Left colon (tissue), 2 donors: Measurements from ENCODE around the gene LRMDA. TPM values are rescaled to one million over a fixed set of nuclear protein-coding genes. Genes with fewer than 3 reads are reported as not detected.

Experiments used
- ATAC-seq: fragments of 200-7000 bp; cut with Tn5 transposase; one replicate; pipeline ENCODE4 v1.9.1; 2020; ENCODE audit warnings: mild to moderate bottlenecking, moderate library complexity
- DNase-seq, 2 donors: peaks; one replicate each; pipeline ENCODE4 v3.0.0-alpha.2; 2020
- intact Hi-C, 2 donors: fragments of 100-400 bp; cut with DNase I in 1 of 2; cut with micrococcal nuclease in 1 of 2; formaldehyde crosslinking; loops; one replicate each; pipeline versions ENCODE4 v1.11.2 to v1.14.0; 2022; cut with DNase I, micrococcal nuclease
- total RNA-seq, 2 donors: library from RNA; stranded (reverse); fragmentation: NEBNext Ultra II Directional; extraction: Animal tissue kit (Norgen Biotek cat#: 25700); gene quantifications; one replicate each; pipeline ENCODE4 v1.2.1, GENCODE V29; 2021
- donor health status: DM: no; HTN: no; CAD: no.
- donor health status: DM: yes; HTN: yes; CAD: no.

Gene LRMDA
- total RNA-seq, 2 donors from 2014 or later: 8.1 to 10.6 TPM

DNA sequence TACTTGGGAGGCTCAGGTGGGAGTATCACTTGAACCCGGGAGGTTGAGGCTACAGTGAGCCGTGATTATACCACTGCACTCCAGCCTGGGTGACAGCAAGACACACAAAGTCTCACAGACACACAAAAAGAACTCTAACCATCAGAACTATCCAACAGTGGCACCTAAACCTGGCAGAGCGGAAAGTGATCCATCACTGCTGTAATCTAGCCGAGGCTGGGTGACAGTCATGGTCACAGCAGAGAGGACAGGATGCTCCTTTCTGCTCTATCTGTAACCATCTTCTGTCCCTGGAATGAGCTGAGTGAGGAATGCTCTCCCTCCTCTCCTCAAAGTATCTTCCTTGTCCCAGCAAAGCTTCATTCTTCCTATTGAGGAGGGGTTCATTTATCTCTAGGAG lies 656.6 kb downstream of the LRMDA start:
- intact Hi-C loops: no loop called here
- ATAC-seq (no peak), DNase-seq (no peak)

DNA sequence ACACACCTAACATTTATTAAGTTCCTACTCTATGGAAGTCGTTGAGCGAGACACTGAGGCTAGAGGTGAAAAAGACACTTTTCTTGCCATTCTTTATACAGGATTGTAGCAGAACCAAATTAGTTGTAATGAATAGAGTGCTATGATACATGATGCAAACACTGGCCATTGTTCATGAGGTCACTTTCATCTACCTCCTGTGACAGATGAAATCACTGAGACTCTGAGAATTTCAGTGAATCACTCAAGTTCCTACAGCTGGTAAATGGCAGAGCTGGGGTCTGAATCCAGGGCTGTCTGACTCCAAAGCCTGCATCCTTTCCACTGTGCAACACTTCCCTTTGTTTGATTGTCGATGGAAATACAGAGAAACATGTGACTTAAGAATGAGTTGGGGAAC lies 657.6 kb downstream of the LRMDA start:
- no peak for DNase-seq
- intact Hi-C loops: no loop called here
- no peak for ATAC-seq

- DNase-seq (no peak), ATAC-seq (no peak)
- intact Hi-C loops: no loop called here
Observed at GRCh38 chr10:76089556-76090180, 658.2 kb downstream of the LRMDA start.

GRCh38 chr10:76091926-76092325 lies 660.5 kb downstream of the LRMDA start:
- ATAC-seq (peak; percentile 97), DNase-seq (peak in 1 of 2 donors; percentile 20)
- intact Hi-C loops: no loop called here

GRCh38 chr10:76106611-76107010 lies 675.2 kb downstream of the LRMDA start:
- ATAC-seq (no peak), DNase-seq (no peak)
- intact Hi-C loops: no loop called here

DNA sequence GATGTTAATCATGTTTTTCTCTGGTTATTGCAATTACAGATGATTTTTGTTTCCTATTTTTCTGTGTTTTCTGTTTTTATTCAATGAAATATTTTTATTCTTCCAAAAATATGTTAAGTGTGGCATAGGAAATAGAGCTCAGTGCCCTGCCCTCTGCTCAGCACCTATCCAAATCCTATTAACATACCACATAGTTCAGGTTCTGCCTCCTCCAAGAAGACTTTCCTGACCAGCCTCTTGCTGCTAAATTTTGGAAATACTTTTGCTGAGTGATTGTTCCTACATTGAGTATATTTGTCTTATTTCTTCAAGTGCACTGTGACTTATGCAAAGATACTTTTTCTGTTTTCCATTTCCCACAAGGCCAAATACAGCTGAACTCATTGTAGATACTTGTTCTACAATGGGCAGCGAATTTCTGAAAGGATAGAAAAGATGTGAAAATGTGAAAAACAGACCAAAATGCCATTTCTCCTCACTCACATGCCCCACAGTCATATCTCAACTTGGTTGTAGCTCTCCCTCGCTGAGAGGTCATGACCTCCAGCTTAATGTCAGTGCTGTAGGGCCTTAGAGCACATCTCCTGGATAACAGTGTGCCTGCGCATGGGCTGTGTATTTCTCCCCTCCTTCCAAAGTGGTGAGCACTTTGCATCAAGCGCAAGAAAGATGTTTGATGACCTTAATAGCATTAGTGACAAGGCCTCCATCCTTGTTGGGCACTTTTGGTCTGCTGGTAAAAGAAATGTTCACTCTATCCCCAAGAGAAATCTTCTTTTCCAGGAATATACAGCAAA lies 677.3 kb downstream of the LRMDA start:
- DNase-seq: no peak
- no peak for ATAC-seq
- intact Hi-C loops: no loop called here

- DNase-seq (no peak), ATAC-seq (no peak)
- intact Hi-C loops: no loop called here
Observed at GRCh38 chr10:76111404-76111803, 680.0 kb downstream of the LRMDA start.

- ATAC-seq: no peak
- intact Hi-C loops: no loop called here
Observed at GRCh38 chr10:76111986-76112825, 680.8 kb downstream of the LRMDA start.

DNA sequence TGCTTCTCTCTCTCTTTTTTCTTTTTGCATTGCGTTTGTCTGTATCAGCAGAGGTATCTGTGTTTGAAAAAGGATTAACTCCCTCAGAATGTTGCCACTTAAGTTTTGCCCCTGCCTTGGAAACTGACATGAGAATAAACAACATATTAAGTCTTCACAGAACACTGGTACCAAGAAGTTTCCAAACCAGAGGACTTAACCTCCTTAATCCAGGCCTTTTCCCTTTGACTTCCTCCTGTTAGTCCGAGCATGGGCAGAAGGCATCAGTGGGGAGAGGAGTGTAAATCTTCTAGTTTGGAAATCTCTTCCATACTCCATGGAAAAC lies 681.4 kb downstream of the LRMDA start:
- ATAC-seq (no peak), DNase-seq (no peak)
- intact Hi-C loops: no loop called here

More at GRCh38 chr10:76111986-76112825, 680.8 kb downstream of the LRMDA start:
- no peak for DNase-seq

DNA sequence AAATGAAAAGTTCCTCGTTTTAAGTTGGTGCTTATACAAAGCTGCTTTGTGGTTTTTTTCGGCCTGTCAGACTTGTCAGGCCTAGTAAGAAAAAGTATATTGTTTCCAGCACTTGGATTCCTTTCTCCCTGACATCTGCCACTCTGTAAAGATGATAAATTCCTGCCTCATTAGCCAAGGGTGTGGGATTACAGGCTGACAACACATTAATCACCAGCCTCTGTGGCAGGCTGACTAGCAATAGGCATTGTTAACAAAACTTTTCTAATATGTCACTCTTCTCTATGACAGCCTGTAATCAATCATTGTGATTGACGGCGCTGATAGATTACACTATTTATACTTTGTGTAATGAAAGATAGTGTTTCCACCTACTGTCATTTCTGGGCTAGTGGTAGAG lies 682.5 kb downstream of the LRMDA start:
- DNase-seq (no peak), ATAC-seq (no peak)
- intact Hi-C loops: no loop called here

DNA sequence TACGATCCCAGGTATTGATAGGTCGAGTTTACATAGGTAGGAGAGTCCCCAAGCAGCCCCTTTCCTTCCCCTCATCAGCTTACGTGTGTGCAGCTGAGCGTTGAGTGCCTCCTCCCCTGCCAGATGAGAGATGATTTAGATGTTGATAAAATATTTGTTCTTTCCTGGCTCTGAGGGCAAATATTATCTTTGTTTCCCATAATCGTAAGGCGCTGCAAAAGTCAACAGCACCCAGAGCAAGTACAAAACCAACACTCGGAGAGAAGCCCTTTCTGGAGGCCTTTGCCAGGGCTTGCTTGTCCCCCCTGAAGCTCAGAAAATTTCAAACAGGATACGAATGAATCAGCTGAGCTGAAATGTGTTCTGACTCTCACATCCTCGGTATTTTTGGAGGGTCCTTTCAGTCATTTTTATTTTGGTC lies 683.2 kb downstream of the LRMDA start:
- intact Hi-C loops: no loop called here
- ATAC-seq: peak; percentile 34
- DNase-seq: no peak

DNA sequence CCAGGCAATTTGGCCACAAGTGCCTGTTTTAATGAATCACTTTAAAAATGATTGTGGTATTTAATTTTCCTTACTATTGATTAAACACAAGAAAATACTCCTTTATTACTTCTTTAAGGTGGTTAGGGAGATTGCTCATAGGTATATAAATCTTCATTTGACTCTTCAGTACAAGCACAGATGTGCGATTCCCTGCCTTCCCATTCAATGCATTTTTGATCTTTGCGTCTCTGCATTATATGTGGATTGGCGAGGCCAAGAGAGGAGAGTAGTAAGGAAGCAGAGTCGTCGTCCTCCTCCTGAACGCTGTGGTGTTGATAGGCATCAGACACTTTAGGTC lies 683.7 kb downstream of the LRMDA start:
- DNase-seq (no peak), ATAC-seq (no peak)
- intact Hi-C loops: no loop called here

GRCh38 chr10:76115471-76116155 lies 684.2 kb downstream of the LRMDA start:
- intact Hi-C loops: no loop called here
- DNase-seq (no peak), ATAC-seq (no peak)

DNA sequence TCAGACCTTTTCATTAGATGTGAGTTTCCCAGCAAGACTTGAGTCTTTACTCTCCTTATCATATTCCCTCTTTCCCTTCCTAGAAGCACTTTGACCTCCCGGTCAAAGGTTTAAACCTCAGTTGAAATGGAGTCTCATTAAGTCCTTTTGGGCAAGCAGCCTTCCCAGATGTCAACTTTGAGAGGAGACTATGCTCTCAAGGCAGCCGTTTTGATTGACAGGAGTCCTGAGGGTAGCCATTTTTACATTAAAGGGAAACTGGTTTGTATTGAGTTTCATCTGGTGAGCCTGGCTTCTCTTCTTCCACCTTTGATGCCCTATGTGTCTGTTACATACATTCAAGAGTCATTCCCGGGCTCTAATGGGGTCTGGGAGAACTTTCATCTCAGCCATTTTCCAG lies 685.1 kb downstream of the LRMDA start:
- no peak for ATAC-seq
- DNase-seq: no peak
- intact Hi-C loops: no loop called here

GRCh38 chr10:76117949-76118348 lies 686.5 kb downstream of the LRMDA start:
- DNase-seq (no peak), ATAC-seq (no peak)
- intact Hi-C loops: no loop called here

GRCh38 chr10:76119036-76119435 lies 687.6 kb downstream of the LRMDA start:
- intact Hi-C loops: no loop called here
- DNase-seq: no peak
- no peak for ATAC-seq

- intact Hi-C loops: no loop called here
- DNase-seq: no peak
Observed at GRCh38 chr10:76119515-76119914, 688.1 kb downstream of the LRMDA start.

DNA sequence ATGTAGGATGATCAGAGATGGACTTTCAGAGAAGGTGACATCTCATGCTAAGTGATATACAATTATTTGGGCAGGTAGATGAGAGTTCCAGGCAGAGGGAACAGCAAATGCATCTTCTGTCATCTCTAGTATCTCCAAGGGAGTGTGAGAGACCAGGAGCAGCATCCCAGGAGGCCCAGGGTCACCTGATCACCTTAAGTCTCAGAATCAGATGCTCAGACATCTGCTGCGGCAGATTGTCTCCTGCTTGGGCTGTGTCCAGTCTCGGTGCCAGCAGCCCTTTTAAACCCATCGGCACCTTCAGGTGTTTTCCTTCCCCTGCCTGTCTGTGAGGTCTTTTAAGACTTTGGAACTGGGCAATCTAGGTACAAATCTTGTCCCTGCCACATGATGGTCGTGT lies 690.6 kb downstream of the LRMDA start:
- ATAC-seq: no peak
- no peak for DNase-seq
- intact Hi-C loops: no loop called here

More at GRCh38 chr10:76119515-76119914, 688.1 kb downstream of the LRMDA start:
- ATAC-seq: no peak

- no peak for DNase-seq
- intact Hi-C loops: no loop called here
- no peak for ATAC-seq
Observed at GRCh38 chr10:76124280-76124679, 692.9 kb downstream of the LRMDA start.
